Neural progenitor cell (in vitro differentiated cells): ENCODE measurements around the gene NDUFAF8.

ENCODE experiments used
- EZH2 ChIP-seq: fragments of 200-600 bp; sonication (generic); IDR thresholded peaks from 2 replicates; pipeline ENCODE4 v1.6.1; 2017; ENCODE audit warnings: antibody characterized with exemption, mild to moderate bottlenecking, moderate library complexity
- EZH2phosphoT487 ChIP-seq: fragments of 200-600 bp; sonication (generic); IDR thresholded peaks from 2 replicates; pipeline ENCODE4 v1.6.1; 2017; ENCODE audit warnings: antibody characterized with exemption
- TF ChIP-seq, protein P1 (sequence below): fragments of 200-600 bp; sonication (generic); IDR thresholded peaks from 2 replicates; pipeline ENCODE4 v1.5.1; 2017; ENCODE audit warnings: antibody characterized with exemption, mild to moderate bottlenecking

DNA sequence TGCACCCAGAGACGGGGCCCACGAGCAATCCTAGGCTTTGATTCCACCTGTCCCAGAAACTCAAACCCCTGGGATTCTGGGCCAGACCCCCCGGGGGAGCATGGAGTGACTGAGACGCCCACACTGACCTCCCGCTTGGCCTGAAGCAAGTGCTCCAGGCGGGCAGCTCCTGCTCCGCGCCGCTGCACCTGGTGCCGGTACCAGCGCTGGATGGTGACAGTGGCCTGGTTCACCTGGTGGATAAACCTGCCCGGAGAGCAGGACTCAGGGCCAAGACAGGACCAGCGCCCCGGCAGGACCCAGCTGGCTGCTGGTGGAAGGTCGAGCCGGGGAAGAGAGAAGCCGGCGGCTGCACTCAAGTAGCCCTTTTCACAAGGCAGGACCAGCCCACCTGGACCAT is 38.9 kb upstream of the NDUFAF8 start:
- no peak for TF ChIP-seq EZH2phosphoT487
- TF ChIP-seq, protein P1, sequence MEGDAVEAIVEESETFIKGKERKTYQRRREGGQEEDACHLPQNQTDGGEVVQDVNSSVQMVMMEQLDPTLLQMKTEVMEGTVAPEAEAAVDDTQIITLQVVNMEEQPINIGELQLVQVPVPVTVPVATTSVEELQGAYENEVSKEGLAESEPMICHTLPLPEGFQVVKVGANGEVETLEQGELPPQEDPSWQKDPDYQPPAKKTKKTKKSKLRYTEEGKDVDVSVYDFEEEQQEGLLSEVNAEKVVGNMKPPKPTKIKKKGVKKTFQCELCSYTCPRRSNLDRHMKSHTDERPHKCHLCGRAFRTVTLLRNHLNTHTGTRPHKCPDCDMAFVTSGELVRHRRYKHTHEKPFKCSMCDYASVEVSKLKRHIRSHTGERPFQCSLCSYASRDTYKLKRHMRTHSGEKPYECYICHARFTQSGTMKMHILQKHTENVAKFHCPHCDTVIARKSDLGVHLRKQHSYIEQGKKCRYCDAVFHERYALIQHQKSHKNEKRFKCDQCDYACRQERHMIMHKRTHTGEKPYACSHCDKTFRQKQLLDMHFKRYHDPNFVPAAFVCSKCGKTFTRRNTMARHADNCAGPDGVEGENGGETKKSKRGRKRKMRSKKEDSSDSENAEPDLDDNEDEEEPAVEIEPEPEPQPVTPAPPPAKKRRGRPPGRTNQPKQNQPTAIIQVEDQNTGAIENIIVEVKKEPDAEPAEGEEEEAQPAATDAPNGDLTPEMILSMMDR = no peak
- TF ChIP-seq EZH2 = no peak
